PFSK-1 (cell line): ENCODE data around the gene PTPN4.

Source experiments
- FOXP2 ChIP-seq: optimal IDR thresholded peaks from 2 replicates; pipeline ENCODE3; 2011; ENCODE audit warnings: borderline replicate concordance, control low read depth, inconsistent platforms; ENCODE audit not compliant: insufficient read depth; ENCODE audit errors: extremely low read length, extremely low read depth
- POLR2AphosphoS5 ChIP-seq: IDR thresholded peaks from 2 replicates; pipeline ENCODE4 v1.6.1; 2012; ENCODE audit warnings: low read depth, mild to moderate bottlenecking, control low read depth, low read length, moderate library complexity
- REST ChIP-seq, 2 experiments: IDR thresholded peaks; 2 replicates each; pipeline versions ENCODE4 v1.6.1 to v1.8.0; 2011 to 2012; ENCODE audit warnings: low read depth in 2 of 2, low read length in 2 of 2, control low read depth in 1 of 2, inconsistent platforms in 1 of 2, mild to moderate bottlenecking in 1 of 2, moderate library complexity in 1 of 2; ENCODE audit not compliant: insufficient read depth in 1 of 2
- SIN3A ChIP-seq: IDR thresholded peaks from 2 replicates; pipeline ENCODE4 v1.6.1; 2012; ENCODE audit warnings: mild to moderate bottlenecking, low read length, moderate library complexity, borderline replicate concordance; ENCODE audit not compliant: insufficient read depth
- TAF1 ChIP-seq: IDR thresholded peaks from 2 replicates; pipeline ENCODE4 v1.6.1; 2012; ENCODE audit warnings: low read length, control low read depth, borderline replicate concordance; ENCODE audit not compliant: insufficient read depth

Gene PTPN4

GRCh38 chr2:119782308-119783027 is 22.7 kb downstream of the PTPN4 start:
- TF ChIP-seq POLR2AphosphoS5 = no peak
- TF ChIP-seq SIN3A = no peak
- TF ChIP-seq FOXP2 = no peak
- no peak for TF ChIP-seq TAF1
- no peak for TF ChIP-seq REST (IDR thresholded peaks at IDR 0.05; ENCODE audit: insufficient read depth in 1 of 2, low read depth in 2 of 2, low read length in 2 of 2)

GRCh38 chr2:119784876-119785275 is 25.2 kb downstream of the PTPN4 start:
- TF ChIP-seq TAF1 = no peak
- no peak for TF ChIP-seq FOXP2
- TF ChIP-seq REST (IDR thresholded peaks at IDR 0.05; ENCODE audit: insufficient read depth in 1 of 2, low read depth in 2 of 2, low read length in 2 of 2) = no peak
- no peak for TF ChIP-seq SIN3A
- no peak for TF ChIP-seq POLR2AphosphoS5

- TF ChIP-seq TAF1 (no peak), POLR2AphosphoS5 (no peak), FOXP2 (no peak), SIN3A (no peak), REST (IDR thresholded peaks at IDR 0.05; ENCODE audit: insufficient read depth in 1 of 2, low read depth in 2 of 2, low read length in 2 of 2) (no peak)
Measured at GRCh38 chr2:119786295-119786694, 26.6 kb downstream of the PTPN4 start.

GRCh38 chr2:119788752-119789151 is 29.0 kb downstream of the PTPN4 start:
- no peak for TF ChIP-seq FOXP2
- no peak for TF ChIP-seq POLR2AphosphoS5
- no peak for TF ChIP-seq TAF1

- TF ChIP-seq FOXP2 = no peak
- TF ChIP-seq SIN3A = no peak
- TF ChIP-seq TAF1 = no peak
- TF ChIP-seq POLR2AphosphoS5 = no peak
- no peak for TF ChIP-seq REST (IDR thresholded peaks at IDR 0.05; ENCODE audit: insufficient read depth in 1 of 2, low read depth in 2 of 2, low read length in 2 of 2)
Measured at GRCh38 chr2:119790466-119790865, 30.7 kb downstream of the PTPN4 start.
